Liver (tissue), 9 donors: ENCODE measurements around the gene TSPAN32. TPM values are rescaled to one million over a fixed set of nuclear protein-coding genes. Genes with fewer than 3 reads are reported as not detected.

Experiments
- DNase-seq: peaks from one replicate; pipeline ENCODE4 v3.0.0-alpha.2; 2017; ENCODE audit warnings: low spot score
- H3K27ac ChIP-seq, 2 donors: one replicate each; pipeline ENCODE4 v1.7.0; 2013; ENCODE audit warnings: inconsistent platforms in 2 of 2, low read length in 2 of 2, control low read depth in 1 of 2, low read depth in 1 of 2, mild to moderate bottlenecking in 1 of 2
- H3K27me3 ChIP-seq, 4 donors: one replicate each; pipeline versions ENCODE4 v1.6.1 to v1.7.0; 2013; ENCODE audit warnings: low read length in 3 of 4, inconsistent platforms in 1 of 4, mild to moderate bottlenecking in 1 of 4, moderate library complexity in 1 of 4; ENCODE audit not compliant: control insufficient read depth in 4 of 4, insufficient read depth in 4 of 4
- H3K36me3 ChIP-seq, 4 donors: one replicate each; pipeline versions ENCODE4 v1.6.1 to v1.7.0; 2013; ENCODE audit warnings: low read length in 3 of 4, mild to moderate bottlenecking in 3 of 4, low read depth in 1 of 4, moderate library complexity in 1 of 4; ENCODE audit not compliant: control insufficient read depth in 4 of 4, insufficient read depth in 3 of 4
- H3K4me1 ChIP-seq, 4 donors: one replicate each; pipeline versions ENCODE4 v1.6.1 to v1.7.0; 2013; ENCODE audit warnings: low read length in 3 of 4, mild to moderate bottlenecking in 3 of 4, moderate library complexity in 1 of 4; ENCODE audit not compliant: control insufficient read depth in 4 of 4, insufficient read depth in 4 of 4
- H3K4me3 ChIP-seq, 3 donors: one replicate each; pipeline versions ENCODE4 v1.6.1 to v1.7.0; 2013; ENCODE audit warnings: low read length in 3 of 3, control low read depth in 1 of 3, low read depth in 1 of 3, mild to moderate bottlenecking in 1 of 3
- H3K9ac ChIP-seq, 2 donors: one replicate each; pipeline ENCODE4 v1.7.0; 2013; ENCODE audit warnings: low read length in 2 of 2, mild to moderate bottlenecking in 2 of 2, moderate library complexity in 2 of 2, control low read depth in 1 of 2, low read depth in 1 of 2
- H3K9me3 ChIP-seq, 4 donors: one replicate each; pipeline versions ENCODE4 v1.6.1 to v1.7.0; 2013; ENCODE audit warnings: low read length in 3 of 4; ENCODE audit not compliant: control insufficient read depth in 4 of 4
- ATF3 ChIP-seq: IDR thresholded peaks from 2 replicates; pipeline ENCODE4 v1.6.1; 2016; ENCODE audit warnings: antibody characterized with exemption
- EGR1 ChIP-seq, 2 donors: IDR thresholded peaks; 2 replicates each; pipeline ENCODE4 v1.6.1; 2016 to 2018; ENCODE audit warnings: antibody characterized with exemption in 2 of 2, low read depth in 2 of 2
- MAX ChIP-seq: IDR thresholded peaks from 2 replicates; pipeline ENCODE4 v1.6.1; 2016; ENCODE audit warnings: antibody characterized with exemption
- NR2F2 ChIP-seq: IDR thresholded peaks from 2 replicates; pipeline ENCODE4 v1.6.1; 2016; ENCODE audit warnings: antibody characterized with exemption
- RAD21 ChIP-seq, 2 donors: IDR thresholded peaks; 2 replicates each; pipeline ENCODE4 v1.6.1; 2016; ENCODE audit warnings: antibody characterized with exemption in 2 of 2, mild to moderate bottlenecking in 2 of 2
- REST ChIP-seq: IDR thresholded peaks from 2 replicates; pipeline ENCODE4 v1.6.1; 2016; ENCODE audit warnings: antibody characterized with exemption, mild to moderate bottlenecking
- RXRA ChIP-seq, 2 donors: IDR thresholded peaks; 2 replicates each; pipeline ENCODE4 v1.6.1; 2017 to 2018; ENCODE audit warnings: antibody characterized with exemption in 2 of 2, mild to moderate bottlenecking in 1 of 2
- TAF1 ChIP-seq: conservative IDR thresholded peaks from 2 replicates; pipeline ENCODE4 v1.6.1; 2016; ENCODE audit warnings: antibody characterized with exemption, mild to moderate bottlenecking
- ZBTB33 ChIP-seq: IDR thresholded peaks from 2 replicates; pipeline ENCODE4 v1.6.1; 2016; ENCODE audit warnings: antibody characterized with exemption
- WGBS: extraction: QIAGEN DNeasy Blood & Tissue Kit; methylation state at CpG from one replicate; pipeline ENCODE4 v1.1.7; 2013; 5-methylcytosine and 5-hydroxymethylcytosine counted together
- polyA plus RNA-seq, 2 donors: library from polyadenylated mRNA; stranded (reverse) in 1 of 2; unstranded in 1 of 2; fragments of 200-250 nt in 1 of 2; fragments of >200 nt in 1 of 2; fragmentation: Nextera tagmentation in 1 of 2; extraction: Ambion mirVana in 1 of 2; gene quantifications; one replicate each; pipeline versions ENCODE4 v1.2.1 to v1.2.3, GENCODE V29; 2013 to 2015
- total RNA-seq, 2 donors: library from RNA; depleted of rRNA; stranded (reverse); fragments of >200 nt; gene quantifications; one replicate each; pipeline ENCODE4 v1.2.3, GENCODE V29; 2014
- donor health status: healthy.
- donor health status: healthy.
- donor health status: healthy.
- donor health status: healthy.
- donor health status: healthy.

TSPAN32 gene
- total and polyA plus RNA-seq, 4 donors = 0.25 to 71.4 (median 0.45) TPM

GRCh38 chr11:2264366-2265053, 37.3 kb upstream of the TSPAN32 start:
- Histone ChIP-seq H3K36me3 (no peaks in the 10 kb centered on the region), H3K4me1 (peaks cover 2 to 12% (median 3%) of the 10 kb centered on the region in 4 donors), H3K9ac (no peak overlapping the region), H3K4me3 (no peak overlapping the region), H3K9me3 (no peaks in the 10 kb centered on the region), H3K27ac (no peak overlapping the region), H3K27me3 (no peaks in the 10 kb centered on the region)
- no peak for TF ChIP-seq TAF1
- no peak for TF ChIP-seq REST
- TF ChIP-seq NR2F2 = no peak
- TF ChIP-seq RXRA (IDR thresholded peaks at IDR 0.05) = no peak
- no peak for TF ChIP-seq RAD21 (IDR thresholded peaks at IDR 0.05)
- WGBS = 84% methylated on average over 22 of the region's 22 CpGs
- DNase-seq = no peak

GRCh38 chr11:2265396-2265795, 36.4 kb upstream of the TSPAN32 start:
- Histone ChIP-seq H3K4me3 (no peak overlapping the region), H3K36me3 (no peaks in the 10 kb centered on the region), H3K27ac (peak overlapping the region in 1 of 2 donors; percentile 47), H3K4me1 (peaks cover 6 to 20% (median 11%) of the 10 kb centered on the region in 4 donors), H3K27me3 (peaks cover 0 to 9% (median under 1%) of the 10 kb centered on the region in 4 donors), H3K9ac (no peak overlapping the region), H3K9me3 (no peaks in the 10 kb centered on the region)
- WGBS = 50% methylated on average over 2 of the region's 2 CpGs
- TF ChIP-seq RAD21 (IDR thresholded peaks at IDR 0.05) = no peak
- TF ChIP-seq ATF3 = no peak
- TF ChIP-seq MAX = no peak
- no peak for TF ChIP-seq EGR1 (IDR thresholded peaks at IDR 0.05; ENCODE audit: low read depth in 2 of 2)
- TF ChIP-seq ZBTB33 = no peak
- no peak for TF ChIP-seq RXRA (IDR thresholded peaks at IDR 0.05)
- peak; percentile 19 for DNase-seq
